ENCODE data around the gene COX7A2L.

COX7A2L gene

GRCh38 chr2:42314892-42315468 is 46.0 kb downstream of the COX7A2L start:
- DNase-seq = no peak

- no peak for DNase-seq
Observed at GRCh38 chr2:42312106-42312505, 48.9 kb downstream of the COX7A2L start.

- DNase-seq = no peak
Observed at GRCh38 chr2:42310007-42310515, 51.0 kb downstream of the COX7A2L start.

- DNase-seq = no peak
Observed at GRCh38 chr2:42309366-42309765, 51.7 kb downstream of the COX7A2L start.

GRCh38 chr2:42307180-42307579 is 53.8 kb downstream of the COX7A2L start:
- DNase-seq = no peak

- no peak for DNase-seq
Observed at GRCh38 chr2:42304059-42304713, 56.8 kb downstream of the COX7A2L start.

- DNase-seq = no peak
Observed at GRCh38 chr2:42303252-42303651, 57.8 kb downstream of the COX7A2L start.

GRCh38 chr2:42300527-42300926 is 60.5 kb downstream of the COX7A2L start:
- DNase-seq = no peak
